Hair follicle dermal papilla cell (primary cell): Measurements from ENCODE around the gene SOX9. TPM values are rescaled to one million over a fixed set of nuclear protein-coding genes. Genes with fewer than 3 reads are reported as not detected.

ENCODE experiments used
- total RNA-seq: library from RNA; depleted of rRNA; stranded (reverse); fragments of >200 nt; gene quantifications from 2 replicates; pipeline ENCODE4 v1.2.3, GENCODE V29; 2012

Gene SOX9
- 1.3 and 1.8 TPM in 2 replicates for total RNA-seq

DNA sequence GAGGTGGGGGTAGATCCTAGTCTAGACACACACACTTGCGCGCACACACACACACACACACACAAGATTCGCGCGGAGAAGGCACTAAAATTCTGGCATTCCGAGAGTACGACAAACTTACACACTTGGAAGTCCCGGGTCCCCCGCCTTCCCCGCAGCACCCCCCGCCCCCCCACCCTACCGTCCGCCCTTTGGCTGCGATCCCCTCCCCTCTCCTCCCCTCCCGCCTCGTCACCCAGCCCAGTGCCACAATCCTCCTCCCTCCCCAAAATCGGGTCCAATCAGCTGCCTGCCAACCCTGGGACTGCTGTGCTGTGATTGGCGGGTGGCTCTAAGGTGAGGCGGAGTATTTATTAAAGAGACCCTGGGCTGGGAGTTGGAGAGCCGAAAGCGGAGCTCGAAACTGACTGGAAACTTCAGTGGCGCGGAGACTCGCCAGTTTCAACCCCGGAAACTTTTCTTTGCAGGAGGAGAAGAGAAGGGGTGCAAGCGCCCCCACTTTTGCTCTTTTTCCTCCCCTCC is at the start of gene SOX9:
Gene SOX9 (plus strand): TSS at position 379 of the 522 bp plus-strand sequence. CDS start 372 bp downstream, outside the sequence.

